HL-60/S4 treated with phorbol 12-myristate 13-acetate at 8.2 ng/mL for 4 days and 3 days (cell line): ENCODE measurements around the gene ZBTB16.

ENCODE experiments used
- in situ Hi-C: fragments of 300-500 bp; cut with MboI; formaldehyde crosslinking; loops from 2 replicates; pipeline ENCODE4 v1.15.0; 2022; ENCODE audit warnings: low sequenced_read_pairs

Gene ZBTB16

DNA sequence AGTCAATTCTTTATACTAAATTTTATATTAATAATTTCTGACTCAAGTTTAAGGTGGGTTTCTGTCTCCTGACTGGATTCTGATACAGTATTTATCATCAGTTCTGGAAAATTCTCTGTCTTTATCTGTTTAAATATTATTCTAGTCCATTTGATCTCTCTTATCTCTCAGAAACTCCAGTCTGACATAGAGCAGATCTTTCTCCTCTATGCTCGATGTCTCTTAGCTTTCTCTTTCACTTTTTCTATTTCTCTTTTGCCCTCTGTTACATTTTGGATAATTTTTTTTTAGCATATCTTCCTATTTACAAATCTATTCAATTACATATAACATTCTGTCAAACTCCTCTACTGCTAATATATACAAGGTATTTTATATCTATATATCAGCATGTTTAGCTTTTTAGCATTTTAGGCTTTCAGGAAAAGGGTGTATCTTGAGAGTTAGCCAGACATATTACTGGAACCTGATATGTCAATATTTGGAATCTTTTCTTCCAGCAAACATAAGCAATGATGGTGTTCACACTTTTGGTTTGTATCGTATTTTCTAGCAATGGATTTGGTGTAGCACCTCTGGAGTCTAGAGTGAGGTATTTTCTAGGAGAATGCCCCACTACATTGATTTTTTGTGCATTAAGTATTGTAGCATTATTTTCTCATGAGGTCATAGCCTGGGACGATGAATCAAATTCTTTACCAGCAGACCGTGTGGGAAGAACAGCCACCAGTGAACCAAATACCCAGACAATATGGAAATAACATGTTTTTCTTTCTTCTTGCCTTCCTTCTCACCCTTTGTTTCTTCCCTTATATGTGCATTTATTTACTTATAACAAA is 232.6 kb downstream of the ZBTB16 start:
- in situ Hi-C loops, result no loop called here

DNA sequence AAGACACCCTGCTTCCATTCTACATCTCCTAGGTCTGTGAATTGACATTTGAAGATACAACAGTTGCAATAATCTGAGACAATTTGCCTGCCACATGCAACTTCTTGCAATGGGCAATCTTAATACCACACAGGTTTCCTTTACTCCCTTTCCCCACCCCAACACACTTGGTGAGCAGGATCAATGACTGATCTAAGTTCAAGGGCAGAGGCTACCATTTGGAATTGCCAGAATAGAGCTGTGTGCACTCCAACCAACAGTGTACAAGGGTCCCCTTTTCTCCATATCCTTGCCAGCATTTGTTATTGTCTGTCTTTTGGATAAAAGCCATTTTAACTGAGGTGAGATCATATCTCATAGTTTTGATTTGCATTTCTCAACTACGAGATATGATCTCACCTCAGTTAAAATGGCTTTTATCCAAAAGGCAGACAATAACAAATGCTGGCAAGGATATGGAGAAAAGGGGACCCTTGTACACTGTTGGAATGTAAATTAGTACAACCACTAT is 233.7 kb downstream of the ZBTB16 start:
- in situ Hi-C loops, result no loop called here

DNA sequence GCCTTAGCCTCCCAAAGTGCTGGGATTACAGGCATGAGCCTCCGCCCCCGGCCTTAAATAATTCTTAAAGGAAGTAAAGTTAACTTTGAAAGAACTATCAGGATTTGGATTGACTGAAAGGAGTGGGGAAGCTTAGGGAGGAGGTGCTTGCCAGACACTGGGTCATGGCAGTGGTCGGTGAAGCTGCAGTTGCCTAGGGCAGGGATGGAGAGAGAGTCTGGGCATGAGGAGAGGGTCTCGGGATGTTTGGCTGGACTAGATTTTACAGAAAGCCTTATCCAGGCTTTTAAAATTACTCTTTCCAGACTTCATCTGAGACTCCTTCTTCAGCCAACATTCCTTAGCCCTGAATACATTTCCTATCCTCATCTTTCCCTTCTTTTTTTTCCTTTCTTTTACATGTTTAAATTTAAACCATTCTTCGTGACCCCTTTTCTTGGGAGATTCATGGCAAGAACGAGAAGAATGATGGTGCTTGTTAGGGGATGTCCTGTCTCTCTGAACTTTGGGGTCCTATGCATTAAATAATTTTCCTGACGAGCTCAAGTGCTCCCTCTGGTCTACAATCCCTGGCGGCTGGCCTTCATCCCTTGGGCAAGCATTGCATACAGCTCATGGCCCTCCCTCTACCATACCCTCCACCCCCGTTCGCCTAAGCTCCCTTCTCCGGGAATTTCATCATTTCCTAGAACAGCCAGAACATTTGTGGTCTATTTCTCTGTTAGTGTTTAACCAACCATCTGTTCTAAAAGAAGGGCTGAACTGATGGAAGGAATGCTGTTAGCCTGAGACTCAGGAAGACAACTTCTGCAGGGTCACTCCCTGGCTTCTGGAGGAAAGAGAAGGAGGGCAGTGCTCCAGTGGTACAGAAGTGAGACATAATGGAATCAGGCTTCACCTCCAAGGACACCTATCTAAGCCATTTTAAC is 236.4 kb downstream of the ZBTB16 start, which contains the start of gene NNMT:
Gene NNMT (plus strand): TSS at position 724 of the 929 bp plus-strand sequence. CDS start 158 bp downstream, at position 882.
- in situ Hi-C loops, result no loop called here

DNA sequence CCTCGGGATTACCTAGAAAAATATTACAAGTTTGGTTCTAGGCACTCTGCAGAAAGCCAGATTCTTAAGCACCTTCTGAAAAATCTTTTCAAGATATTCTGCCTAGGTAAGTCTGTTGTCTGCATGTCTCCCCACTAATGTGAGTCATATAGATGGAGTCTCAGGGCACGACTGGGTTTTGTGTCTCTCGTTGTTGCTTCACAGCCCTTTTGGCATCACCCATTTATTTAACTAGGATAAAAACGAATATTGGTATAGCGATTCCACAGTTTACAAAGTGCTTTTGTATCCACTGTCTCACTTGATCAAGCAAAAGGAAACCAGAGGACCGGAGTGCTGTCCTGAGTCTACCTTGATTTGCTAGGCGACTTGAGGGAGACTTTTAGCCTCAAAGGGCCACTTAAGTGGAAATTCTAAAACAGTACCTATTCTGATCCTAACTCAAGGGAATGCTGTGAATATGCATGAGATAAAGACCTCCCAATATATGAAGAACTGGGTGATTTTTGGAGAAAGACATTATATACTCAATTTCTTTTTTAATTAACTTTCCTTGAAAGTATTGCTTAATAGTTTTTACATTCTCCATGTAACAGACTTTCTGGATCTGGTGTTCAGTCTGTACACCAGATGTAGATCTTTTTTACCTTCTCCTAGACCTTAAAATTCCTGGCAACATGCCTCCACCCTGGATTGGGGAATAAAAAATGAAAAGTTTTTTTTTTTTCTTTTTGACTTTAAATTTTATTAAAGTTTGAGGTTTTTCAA is 237.3 kb downstream of the ZBTB16 start:
- in situ Hi-C loops, result no loop called here

DNA sequence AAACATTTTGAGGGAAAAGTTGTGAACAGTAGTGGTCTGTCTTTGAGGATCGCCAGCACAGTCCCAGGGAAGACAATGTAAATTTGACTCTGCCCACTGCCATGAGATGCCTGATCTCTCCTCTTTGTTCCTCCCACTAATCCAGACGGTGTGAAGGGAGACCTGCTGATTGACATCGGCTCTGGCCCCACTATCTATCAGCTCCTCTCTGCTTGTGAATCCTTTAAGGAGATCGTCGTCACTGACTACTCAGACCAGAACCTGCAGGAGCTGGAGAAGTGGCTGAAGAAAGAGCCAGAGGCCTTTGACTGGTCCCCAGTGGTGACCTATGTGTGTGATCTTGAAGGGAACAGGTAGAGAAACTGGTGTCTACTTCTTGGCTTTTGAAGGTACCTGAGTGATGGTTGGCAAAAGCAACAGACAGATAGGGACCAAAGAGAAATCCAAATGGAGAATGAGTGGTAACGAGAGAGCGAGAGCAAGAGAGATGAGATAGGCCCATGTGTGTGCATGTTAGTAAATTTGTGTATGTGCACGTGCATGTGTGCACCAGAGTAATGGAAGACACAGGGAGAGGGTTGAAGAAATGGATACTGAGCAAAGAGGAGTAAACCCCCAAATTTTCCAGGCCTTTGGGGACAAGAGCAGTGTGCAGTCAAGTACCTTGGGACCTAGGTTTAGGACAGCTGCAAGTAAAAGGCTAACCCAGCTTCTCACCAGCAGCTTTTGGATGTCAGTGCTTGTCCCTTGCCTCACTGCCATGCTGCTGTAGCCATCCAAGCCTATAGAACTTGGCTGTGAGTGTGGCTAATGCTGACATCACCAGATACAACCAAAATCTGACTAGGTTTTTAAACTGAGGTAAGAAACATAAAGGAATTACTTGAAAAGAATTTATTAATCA is 238.5 kb downstream of the ZBTB16 start:
- in situ Hi-C loops, result no loop called here

DNA sequence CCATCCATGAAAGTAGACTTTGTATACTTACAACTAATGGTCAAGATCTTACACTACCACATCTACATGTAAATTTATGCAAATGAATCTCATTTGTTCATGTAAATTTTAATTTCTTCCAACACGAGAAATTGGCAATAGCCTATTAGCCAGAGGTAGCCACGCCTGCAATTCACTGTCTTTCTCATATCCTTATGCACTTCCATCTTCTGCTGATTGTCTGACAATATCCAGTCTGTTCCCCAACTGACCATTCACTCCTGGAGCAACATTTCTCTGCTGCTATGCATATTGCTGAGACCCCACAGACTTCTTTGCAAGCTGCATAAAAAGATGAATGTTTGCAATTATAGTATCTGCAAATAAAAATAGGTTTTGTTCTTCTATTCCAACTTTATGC is 239.2 kb downstream of the ZBTB16 start:
- in situ Hi-C loops, result no loop called here
